Thymus (tissue), 14 donors: ENCODE data around the gene TMED4. TPM values are rescaled to one million over a fixed set of nuclear protein-coding genes. Genes with fewer than 3 reads are reported as not detected.

Source experiments
- DNase-seq, 9 donors: peaks; one replicate each; pipeline ENCODE4 v3.0.0-alpha.2; 2013; ENCODE audit warnings: low spot score in 9 of 9, low read depth in 6 of 9, missing footprints in 1 of 9
- H3K27ac ChIP-seq, 2 donors: one replicate each; pipeline ENCODE4 v1.5.1; 2013; ENCODE audit warnings: control low read depth in 1 of 2, low read depth in 1 of 2, low read length in 1 of 2, mild to moderate bottlenecking in 1 of 2, moderate library complexity in 1 of 2
- H3K27me3 ChIP-seq, 2 donors: one replicate each; pipeline ENCODE4 v1.5.1; 2013; ENCODE audit warnings: low read length in 1 of 2; ENCODE audit not compliant: control insufficient read depth in 2 of 2, insufficient read depth in 1 of 2
- H3K36me3 ChIP-seq, 2 donors: one replicate each; pipeline ENCODE4 v1.5.1; 2013; ENCODE audit warnings: low read length in 1 of 2, mild to moderate bottlenecking in 1 of 2, moderate library complexity in 1 of 2; ENCODE audit not compliant: control insufficient read depth in 2 of 2, insufficient read depth in 2 of 2
- H3K4me1 ChIP-seq, 2 donors: one replicate each; pipeline ENCODE4 v1.5.1; 2013; ENCODE audit warnings: low read length in 2 of 2; ENCODE audit not compliant: control insufficient read depth in 2 of 2, insufficient read depth in 2 of 2
- H3K4me3 ChIP-seq, 2 donors: one replicate each; pipeline ENCODE4 v1.5.1; 2013; ENCODE audit warnings: low read length in 2 of 2, control low read depth in 1 of 2, mild to moderate bottlenecking in 1 of 2
- H3K9me3 ChIP-seq, 2 donors: one replicate each; pipeline ENCODE4 v1.5.1; 2013; ENCODE audit warnings: low read length in 1 of 2, mild to moderate bottlenecking in 1 of 2; ENCODE audit not compliant: control insufficient read depth in 2 of 2, insufficient read depth in 1 of 2
- WGBS: extraction: QIAGEN DNeasy Blood & Tissue Kit; methylation state at CpG from one replicate; pipeline ENCODE4 v1.1.7; 2013; 5-methylcytosine and 5-hydroxymethylcytosine counted together
- long read RNA-seq, 10 donors: transcript quantifications; one replicate each; lab custom pipeline, GENCODE V29; 2026
- polyA plus RNA-seq: library from polyadenylated mRNA; stranded (reverse); fragments of 200-250 nt; gene quantifications from one replicate; pipeline ENCODE4 v1.2.3, GENCODE V29; 2013
- total RNA-seq: library from RNA; stranded (reverse); fragments of 120-200 nt; gene quantifications from one replicate; pipeline ENCODE4 v1.2.4, GENCODE V29; 2013
- donor health status: healthy.

Gene TMED4
- total RNA-seq (57.6 TPM), polyA plus RNA-seq (46.9 TPM)
- long read RNA-seq, donor 1, partial matches to known transcripts: 0 of 1 reads
- long read RNA-seq, donor 1, other reads (novel, unspliced or antisense): 0 of 1 reads
- long read RNA-seq, donor 2: 0 reads
- long read RNA-seq, donor 3, transcript TMED4-203 (5 exons, 2,322 nt): major isoform, 39 of 56 reads
- long read RNA-seq, donor 3, transcript TMED4-205 (4 exons, 1,755 nt): minor isoform, 12 of 56 reads
- long read RNA-seq, donor 3, partial matches to known transcripts: 0 of 56 reads
- long read RNA-seq, donor 3, other reads (novel, unspliced or antisense): 0 of 56 reads
- long read RNA-seq, donor 4, transcript TMED4-203 (5 exons, 2,322 nt): major isoform, 7 of 11 reads
- long read RNA-seq, donor 4, partial matches to known transcripts: 0 of 11 reads
- long read RNA-seq, donor 4, other reads (novel, unspliced or antisense): 0 of 11 reads
- long read RNA-seq, donor 5, transcript TMED4-205 (4 exons, 1,755 nt): minor isoform, 21 of 70 reads
- long read RNA-seq, donor 5, transcript TMED4-203 (5 exons, 2,322 nt): major isoform, 34 of 70 reads
- long read RNA-seq, donor 5, partial matches to known transcripts: 12 of 70 reads
- long read RNA-seq, donor 5, other reads (novel, unspliced or antisense): 0 of 70 reads
- long read RNA-seq, donor 6, transcript TMED4-203 (5 exons, 2,322 nt): major isoform, 20 of 26 reads
- long read RNA-seq, donor 6, partial matches to known transcripts: 0 of 26 reads
- long read RNA-seq, donor 6, other reads (novel, unspliced or antisense): 0 of 26 reads
- long read RNA-seq, donor 7, transcript TMED4-205 (4 exons, 1,755 nt): minor isoform, 7 of 30 reads
- long read RNA-seq, donor 7, transcript TMED4-203 (5 exons, 2,322 nt): major isoform, 22 of 30 reads
- long read RNA-seq, donor 7, partial matches to known transcripts: 0 of 30 reads
- long read RNA-seq, donor 7, other reads (novel, unspliced or antisense): 0 of 30 reads
- long read RNA-seq, donor 8, transcript TMED4-203 (5 exons, 2,322 nt): major isoform, 11 of 15 reads
- long read RNA-seq, donor 8, partial matches to known transcripts: 0 of 15 reads
- long read RNA-seq, donor 8, other reads (novel, unspliced or antisense): 0 of 15 reads
- long read RNA-seq, donor 9, transcript TMED4-203 (5 exons, 2,322 nt): major isoform, 19 of 22 reads
- long read RNA-seq, donor 9, partial matches to known transcripts: 0 of 22 reads
- long read RNA-seq, donor 9, other reads (novel, unspliced or antisense): 0 of 22 reads
- long read RNA-seq, donor 10, transcript TMED4-203 (5 exons, 2,322 nt): major isoform, 20 of 24 reads
- long read RNA-seq, donor 10, partial matches to known transcripts: 0 of 24 reads
- long read RNA-seq, donor 10, other reads (novel, unspliced or antisense): 0 of 24 reads

GRCh38 chr7:44581879-44582603 lies at the start of gene TMED4:
Gene TMED4 (minus strand): TSS chr7:44582231. CDS start chr7:44582206, 25 bp downstream.
- no peaks in the 10 kb centered on the region for H3K9me3 ChIP-seq
- H3K27ac ChIP-seq: peak within 1 kb of the TSS; percentile 95 to 96
- DNase-seq: peak; percentile 98 to 100 (median 100)
- no peaks in the 10 kb centered on the region for H3K27me3 ChIP-seq
- H3K4me1 ChIP-seq: peaks cover 10 to 21% of the 10 kb centered on the region in 2 donors
- WGBS: under 1% methylated on average over 71 of the region's 71 CpGs
- H3K36me3 ChIP-seq: peaks cover 16 to 31% of the 10 kb centered on the region in 2 donors
- peak within 1 kb of the TSS; percentile 86 to 91 for H3K4me3 ChIP-seq

- WGBS: 40% methylated on average over 6 of the region's 6 CpGs
- H3K27me3 ChIP-seq: no peaks in the 10 kb centered on the region
- H3K4me1 ChIP-seq: peaks cover 6 to 38% of the 10 kb centered on the region in 2 donors
- peaks cover 7 to 15% of the 10 kb centered on the region in 2 donors for H3K36me3 ChIP-seq
- H3K9me3 ChIP-seq: no peaks in the 10 kb centered on the region
- peak overlapping the region; percentile 12 to 71 for H3K27ac ChIP-seq
- DNase-seq: peak in 1 of 9 donors; percentile 56
- H3K4me3 ChIP-seq: no peak overlapping the region
These were observed 49.6 kb upstream of the TMED4 start for GRCh38 chr7:44631458-44632115.

GRCh38 chr7:44630792-44631457 lies 48.9 kb upstream of the TMED4 start:
- Histone ChIP-seq H3K36me3 (peaks cover 12 to 22% of the 10 kb centered on the region in 2 donors), H3K27ac (peak overlapping the region; percentile 12 to 57), H3K4me3 (no peak overlapping the region), H3K27me3 (no peaks in the 10 kb centered on the region), H3K4me1 (peaks cover 6 to 33% of the 10 kb centered on the region in 2 donors), H3K9me3 (no peaks in the 10 kb centered on the region)
- DNase-seq: no peak
- 90% methylated on average over 11 of the region's 11 CpGs for WGBS

DNA sequence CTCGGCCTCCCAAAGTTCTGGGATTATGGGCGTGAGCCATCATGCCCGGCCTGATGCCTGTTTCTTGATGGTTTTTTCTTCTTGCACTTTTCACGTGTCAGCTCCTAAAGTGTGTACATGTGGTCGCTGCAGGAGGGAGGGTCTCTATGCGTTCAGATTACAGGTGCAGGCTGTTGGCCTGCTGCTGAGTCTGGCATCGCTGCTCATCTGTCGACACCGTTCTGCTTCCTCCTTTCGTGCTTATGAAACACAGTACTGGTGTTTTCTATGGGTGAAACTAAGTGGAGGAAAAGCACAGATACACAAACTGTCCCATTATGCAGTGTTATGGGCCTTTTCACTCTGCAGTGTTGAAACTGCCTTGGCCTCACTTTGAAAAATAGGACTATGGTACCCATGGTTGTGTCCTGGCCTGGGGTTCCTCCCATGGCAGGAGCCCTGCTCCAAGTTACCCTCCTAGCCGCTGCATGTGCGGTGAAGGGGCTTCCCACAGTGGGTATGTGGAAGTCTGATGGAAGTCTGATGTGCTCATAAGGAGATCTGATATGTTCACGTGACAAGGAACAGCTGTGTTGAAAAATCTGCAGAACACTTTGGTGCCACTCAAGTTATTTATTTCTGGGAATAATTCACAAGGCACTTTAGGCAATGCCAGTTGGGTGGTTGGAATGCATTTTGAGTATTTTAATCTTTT lies 47.9 kb upstream of the TMED4 start:
- WGBS: 85% methylated on average over 13 of the region's 13 CpGs
- peak in 1 of 9 donors; percentile 22 for DNase-seq
- Histone ChIP-seq H3K4me3 (no peak overlapping the region), H3K27me3 (no peaks in the 10 kb centered on the region), H3K9me3 (no peaks in the 10 kb centered on the region), H3K4me1 (peaks cover 6 to 35% of the 10 kb centered on the region in 2 donors), H3K27ac (peak overlapping the region; percentile 10 to 61), H3K36me3 (peaks cover 21 to 31% of the 10 kb centered on the region in 2 donors)

DNA sequence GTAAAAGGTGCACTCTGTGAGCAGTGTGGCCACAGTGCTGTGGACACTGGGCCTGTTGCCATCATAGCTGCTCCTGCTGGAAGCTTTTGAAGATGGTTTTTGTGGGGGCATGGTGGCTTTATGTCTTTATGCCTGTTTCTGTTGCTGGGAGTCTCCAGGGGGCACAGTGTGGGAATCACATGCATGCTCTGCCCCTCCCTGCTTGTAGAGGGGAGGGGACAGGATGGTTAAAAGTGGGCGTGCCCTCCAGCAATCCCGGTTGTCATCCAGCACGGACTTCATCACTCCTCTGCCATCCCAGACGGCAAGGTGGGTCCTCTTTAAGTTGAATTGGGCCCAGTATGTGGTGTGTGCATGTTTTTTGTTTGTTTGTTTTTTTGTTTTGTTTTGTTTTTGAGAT lies 44.6 kb upstream of the TMED4 start:
- Histone ChIP-seq H3K27me3 (no peaks in the 10 kb centered on the region), H3K36me3 (peaks cover 29 to 34% of the 10 kb centered on the region in 2 donors), H3K9me3 (no peaks in the 10 kb centered on the region), H3K27ac (no peak overlapping the region), H3K4me3 (no peak overlapping the region), H3K4me1 (peaks cover 3 to 16% of the 10 kb centered on the region in 2 donors)
- WGBS: 96% methylated on average over 4 of the region's 4 CpGs
- DNase-seq: no peak

GRCh38 chr7:44625526-44626471 lies 43.8 kb upstream of the TMED4 start:
- Histone ChIP-seq H3K4me3 (no peak overlapping the region), H3K4me1 (peaks cover 0 to 9% of the 10 kb centered on the region in 2 donors), H3K9me3 (no peaks in the 10 kb centered on the region), H3K36me3 (peaks cover 29 to 34% of the 10 kb centered on the region in 2 donors), H3K27ac (peak overlapping the region in 1 of 2 donors; percentile 31), H3K27me3 (no peaks in the 10 kb centered on the region)
- WGBS: 90% methylated on average over 6 of the region's 6 CpGs
- no peak for DNase-seq
